ENCODE results near the gene FMNL2.

The FMNL2 gene

DNA sequence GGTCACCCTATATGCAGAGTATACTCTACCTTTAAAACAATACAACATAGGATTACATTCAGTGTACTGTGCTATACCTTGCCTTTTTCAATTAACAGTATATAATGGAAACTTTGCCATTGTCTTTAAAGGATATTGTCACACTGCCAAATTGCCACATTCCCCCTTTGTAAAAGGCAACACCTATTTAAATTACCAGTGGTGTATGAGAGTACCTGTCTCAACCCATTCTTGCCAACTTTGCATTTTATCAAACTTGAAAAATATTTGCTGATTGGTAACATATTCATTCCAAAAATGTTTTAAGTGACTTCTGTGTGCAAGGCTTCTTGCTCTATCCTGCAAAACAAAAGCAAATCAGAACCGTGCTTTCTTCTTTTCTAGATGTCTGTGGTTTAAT, 92.9 kb downstream of the FMNL2 start:
- no peak for DNase-seq

DNA sequence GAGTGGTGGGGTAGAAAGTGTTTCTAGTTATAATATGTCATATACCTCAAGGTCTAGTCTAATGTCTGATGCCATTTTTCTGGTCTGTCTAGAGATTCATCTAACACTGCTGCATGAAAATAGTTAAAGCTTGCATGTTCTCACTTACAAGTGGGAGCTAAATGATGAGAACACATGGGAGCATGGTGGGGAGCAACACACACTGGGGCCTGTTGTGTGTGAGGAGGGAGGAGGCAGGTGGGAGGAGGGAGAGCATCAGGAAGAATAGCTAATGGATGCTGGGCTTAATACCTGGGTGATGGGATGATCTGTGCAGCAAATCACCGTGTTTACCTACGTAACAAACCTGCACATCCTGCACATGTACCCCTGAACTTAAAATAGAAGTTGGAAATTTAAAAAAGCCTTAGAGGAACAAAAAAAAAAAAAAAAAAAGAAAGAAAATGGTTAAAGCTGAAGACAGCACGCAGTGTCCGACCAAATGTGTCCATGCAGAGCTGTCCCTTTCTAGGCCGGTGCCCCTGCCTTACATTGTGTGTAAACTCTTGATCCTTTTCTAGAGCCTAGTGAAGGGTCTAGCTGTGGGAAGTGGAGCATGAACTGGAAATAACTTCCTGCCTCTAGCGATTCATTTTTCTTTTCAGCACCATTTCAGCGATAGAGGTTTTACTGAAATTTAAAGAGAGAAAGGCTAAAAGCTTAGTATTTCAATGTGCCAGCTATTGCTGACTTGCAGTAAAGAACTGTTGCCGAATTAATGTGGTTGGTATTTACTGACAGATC, 94.0 kb downstream of the FMNL2 start:
- peak in 1 of 2 donors; percentile 46 for DNase-seq

DNA sequence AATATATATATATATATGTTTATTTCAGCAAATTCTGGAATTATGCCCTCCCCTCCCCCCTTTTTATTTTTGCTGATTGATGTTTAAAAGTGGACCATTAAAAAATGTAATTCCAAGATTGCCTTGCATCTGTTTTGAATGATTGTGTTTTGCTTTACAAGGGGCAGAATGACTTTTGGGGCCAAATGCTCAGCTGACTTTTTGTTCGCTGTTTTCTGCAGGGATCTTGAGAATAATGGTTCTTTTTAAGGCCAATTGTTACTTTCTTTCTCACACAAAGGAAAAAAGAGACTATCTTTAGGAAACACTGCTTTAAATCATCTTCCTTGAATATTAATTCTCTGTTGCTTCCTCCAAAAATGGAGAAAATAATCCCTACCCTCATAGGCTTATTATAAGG, 95.9 kb downstream of the FMNL2 start:
- no peak for DNase-seq

DNA sequence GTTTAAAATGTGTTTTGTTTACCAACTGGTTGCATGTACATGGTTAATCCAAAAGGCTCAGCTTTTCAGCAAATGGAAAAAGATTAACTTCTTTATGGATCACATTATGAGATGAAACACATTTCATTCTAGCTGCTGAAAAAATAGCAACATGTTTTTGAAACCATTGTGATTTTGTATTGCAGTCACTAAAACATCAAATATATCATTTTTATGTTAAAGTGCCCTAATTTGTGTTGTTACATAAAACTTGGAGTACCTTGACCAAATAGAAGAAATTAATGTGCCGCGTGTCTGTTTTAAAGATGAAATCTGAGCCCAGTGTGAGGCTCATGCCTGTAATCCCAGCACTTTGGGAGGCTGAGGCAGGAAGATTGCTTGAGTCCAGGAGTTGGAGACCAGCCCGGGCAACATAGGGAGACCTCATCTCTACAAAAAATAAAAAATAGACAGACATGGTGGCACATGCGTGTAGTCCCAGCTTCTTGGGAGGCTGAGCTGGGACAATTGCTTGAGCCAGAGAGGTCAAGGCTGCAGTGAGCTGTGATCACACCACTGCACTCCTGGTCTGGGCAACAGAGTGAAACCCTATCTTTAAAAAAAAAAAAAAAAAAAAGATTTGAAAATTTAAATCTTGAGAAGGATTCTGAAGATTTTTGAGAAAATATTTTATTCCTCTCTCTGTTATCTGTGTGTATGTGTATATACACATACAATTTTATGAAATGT, 96.6 kb downstream of the FMNL2 start:
- DNase-seq, result no peak

DNA sequence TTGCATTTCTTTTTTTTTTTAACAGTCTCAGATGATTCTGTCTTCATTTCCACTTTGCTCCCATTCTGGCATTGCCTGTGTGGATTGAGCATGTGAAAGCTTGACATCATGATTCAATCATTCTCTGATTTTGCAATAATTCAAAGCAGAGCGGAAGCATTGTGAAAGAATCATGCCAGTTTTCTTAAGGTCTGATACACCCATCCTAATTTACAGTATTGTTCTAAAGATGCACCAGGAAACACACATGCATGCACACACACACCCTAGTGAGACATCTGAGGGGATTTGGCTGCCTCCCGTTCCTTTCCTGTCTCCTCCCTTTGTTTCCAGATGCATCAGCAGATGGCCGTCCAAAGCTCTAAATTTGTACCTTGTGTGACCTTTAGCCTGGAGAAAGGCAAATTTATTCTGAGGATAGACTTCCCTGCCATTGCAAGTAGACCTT, 97.3 kb downstream of the FMNL2 start:
- DNase-seq, result no peak

DNA sequence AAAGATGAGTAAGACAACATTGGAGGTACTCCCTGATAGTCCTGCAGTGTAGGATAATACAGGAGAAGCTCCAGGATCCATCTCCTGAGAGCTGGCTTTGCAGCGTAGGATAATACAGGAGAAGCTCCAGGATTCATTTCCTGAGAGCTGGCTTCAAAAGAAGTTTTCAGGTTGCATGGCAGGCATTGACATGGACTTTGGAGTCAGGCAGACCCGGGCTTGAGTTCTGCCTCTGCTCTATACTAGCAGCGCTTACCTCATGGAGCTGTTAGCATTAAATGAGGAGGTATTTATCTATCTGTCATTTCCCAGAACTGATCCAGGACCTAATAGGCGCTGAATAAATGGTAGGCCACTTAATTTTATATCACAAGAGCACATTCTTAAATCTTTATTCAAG, 97.8 kb downstream of the FMNL2 start:
- DNase-seq, result no peak

DNA sequence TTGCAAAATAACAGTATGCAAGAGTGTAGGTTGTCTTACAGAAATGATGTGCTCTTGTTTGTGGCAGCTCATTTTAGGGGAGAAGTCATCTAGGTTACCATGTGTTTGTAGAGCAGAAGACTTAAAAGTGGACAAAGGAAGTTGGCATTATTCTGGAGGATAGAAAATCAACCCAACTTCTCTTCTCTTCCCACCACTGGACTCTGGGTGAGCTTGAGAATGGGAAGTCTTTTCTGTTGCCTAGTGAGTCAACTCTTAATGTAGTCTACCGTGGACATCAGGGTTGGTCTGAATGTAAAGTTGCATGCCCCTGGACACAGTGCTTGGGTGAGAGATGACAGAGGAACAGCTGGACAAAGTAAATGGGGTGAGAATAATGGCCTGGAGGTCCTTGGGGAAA, 98.3 kb downstream of the FMNL2 start:
- DNase-seq, result no peak

DNA sequence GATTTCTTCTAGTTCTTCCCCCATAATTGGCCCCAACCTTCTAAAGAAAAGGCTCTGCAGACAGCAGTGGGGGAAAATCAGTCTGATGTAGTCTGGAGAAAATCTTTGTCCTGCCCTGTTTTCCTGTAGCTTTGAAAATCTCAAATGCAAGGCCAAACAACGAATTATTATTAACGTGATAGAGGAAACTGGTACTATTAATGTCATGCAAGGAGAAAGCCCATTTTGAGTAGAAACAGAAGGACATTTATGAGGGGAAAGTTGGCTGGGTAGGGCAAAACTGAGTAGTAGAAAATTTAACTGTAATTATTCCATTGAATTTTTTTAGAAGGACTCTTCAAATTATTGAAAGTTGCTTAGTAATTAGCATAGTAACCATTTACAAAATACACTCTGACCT, 98.8 kb downstream of the FMNL2 start:
- DNase-seq, result no peak

DNA sequence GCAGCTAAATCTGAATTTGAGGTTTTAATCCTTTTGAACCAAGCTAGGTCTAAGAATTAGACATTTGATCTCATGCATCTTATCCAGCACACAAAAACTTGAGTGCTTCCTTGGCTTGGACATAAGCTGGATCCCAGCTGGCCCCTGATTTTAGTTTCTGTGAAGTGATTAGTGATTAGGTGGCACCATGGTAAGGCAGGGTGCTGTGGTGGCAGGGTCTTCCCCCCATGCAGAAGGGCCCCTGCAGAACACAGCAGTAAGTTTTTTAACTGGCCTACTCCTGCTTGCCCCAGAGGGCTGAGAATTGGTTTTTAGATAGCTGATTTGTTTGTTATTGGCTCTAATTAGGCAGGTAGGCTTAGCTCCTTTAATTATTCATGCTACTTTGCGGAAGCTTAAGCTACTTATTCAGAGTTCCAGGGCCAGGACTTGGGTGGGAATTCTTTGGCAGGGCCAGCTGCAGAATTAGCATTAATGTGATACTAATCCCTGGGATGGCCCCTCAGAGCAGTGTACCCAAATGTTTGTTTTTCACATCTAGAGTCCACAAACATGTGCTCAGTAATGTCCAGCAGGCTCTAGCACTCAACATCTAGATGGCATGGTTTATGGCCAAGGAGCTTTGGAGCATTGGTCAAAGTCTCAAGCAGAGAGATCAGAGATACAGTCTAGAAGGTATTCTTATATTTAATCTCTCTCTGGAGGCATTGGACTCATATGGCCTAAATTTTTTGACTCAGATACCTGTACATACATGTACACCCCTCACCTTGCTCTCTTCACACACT, 99.6 kb downstream of the FMNL2 start:
- no peak for DNase-seq

DNA sequence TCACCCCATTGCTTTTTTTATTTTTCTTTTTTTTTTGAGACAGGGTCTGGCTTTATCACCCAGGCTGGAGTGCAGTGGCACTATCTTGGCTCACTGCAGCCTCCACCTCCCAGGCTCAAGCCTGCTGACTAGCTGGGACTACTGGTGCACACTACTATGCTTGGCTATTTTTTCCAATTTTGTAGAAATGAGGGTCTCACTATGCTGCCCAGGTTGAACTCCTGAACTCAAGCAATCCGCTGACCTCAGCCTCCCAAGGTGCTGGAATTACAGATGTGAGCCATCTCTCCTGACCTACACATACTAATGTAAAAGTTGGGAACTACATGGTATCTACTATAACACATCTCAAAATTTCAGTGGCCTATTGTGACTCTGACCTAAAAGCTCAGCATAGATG, 101.2 kb downstream of the FMNL2 start:
- DNase-seq, result no peak

DNA sequence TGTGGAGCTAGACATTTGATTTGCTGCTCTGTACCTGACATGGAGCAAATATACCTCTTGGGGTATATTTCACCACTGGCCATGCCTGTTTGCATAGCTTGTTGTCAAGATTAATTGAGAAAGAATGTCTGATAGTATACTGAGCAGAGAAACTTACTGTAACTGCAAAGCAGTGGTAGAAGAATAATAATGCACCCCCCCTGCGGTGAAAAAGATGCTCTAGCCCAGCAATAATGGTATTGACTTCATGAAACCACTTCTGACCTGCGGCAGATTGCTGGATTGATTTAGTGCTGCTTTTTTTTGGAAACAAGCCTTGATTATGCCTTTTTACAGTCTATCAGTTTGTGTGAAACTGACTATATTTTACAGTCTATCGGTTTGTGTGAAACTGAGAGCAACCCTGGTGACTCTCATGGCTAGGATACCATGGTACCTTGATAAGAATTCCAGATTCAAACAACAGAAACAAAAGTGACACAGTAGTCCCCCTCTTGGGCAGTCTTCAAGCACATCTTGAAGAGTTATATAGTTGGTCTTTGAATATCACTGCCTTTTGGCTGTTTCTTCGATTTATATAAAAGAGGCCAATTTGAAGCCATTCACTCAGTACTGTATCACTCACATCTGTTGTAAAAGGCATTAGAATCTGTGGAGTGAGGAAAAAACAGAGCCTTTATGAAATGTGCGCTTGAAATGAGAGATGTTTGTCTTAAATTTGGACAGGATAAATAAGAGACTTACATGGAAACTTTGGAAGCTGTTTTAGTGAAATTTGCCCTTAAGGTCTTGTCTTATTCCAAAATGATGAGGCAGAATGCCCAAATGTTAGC, 102.5 kb downstream of the FMNL2 start:
- no peak for DNase-seq

DNA sequence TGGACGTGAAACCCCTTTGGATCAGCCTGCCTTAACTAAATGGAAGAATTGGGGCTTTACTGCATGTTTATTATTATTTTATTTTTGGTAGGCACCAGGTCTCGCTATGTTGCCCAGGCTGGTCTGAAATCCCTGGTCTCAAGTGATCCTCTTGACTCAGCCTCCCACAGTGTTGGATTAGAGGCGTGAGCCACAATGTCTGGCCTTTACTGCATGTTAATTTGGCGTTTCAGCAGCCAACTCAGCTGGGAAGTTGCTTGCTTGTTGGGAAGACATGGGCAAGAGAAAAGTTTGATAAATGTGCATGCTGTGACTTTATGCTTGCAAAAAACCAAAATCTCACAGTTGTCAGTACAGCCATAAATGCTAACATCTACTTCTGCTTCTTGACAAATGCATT, 105.1 kb downstream of the FMNL2 start:
- no peak for DNase-seq

DNA sequence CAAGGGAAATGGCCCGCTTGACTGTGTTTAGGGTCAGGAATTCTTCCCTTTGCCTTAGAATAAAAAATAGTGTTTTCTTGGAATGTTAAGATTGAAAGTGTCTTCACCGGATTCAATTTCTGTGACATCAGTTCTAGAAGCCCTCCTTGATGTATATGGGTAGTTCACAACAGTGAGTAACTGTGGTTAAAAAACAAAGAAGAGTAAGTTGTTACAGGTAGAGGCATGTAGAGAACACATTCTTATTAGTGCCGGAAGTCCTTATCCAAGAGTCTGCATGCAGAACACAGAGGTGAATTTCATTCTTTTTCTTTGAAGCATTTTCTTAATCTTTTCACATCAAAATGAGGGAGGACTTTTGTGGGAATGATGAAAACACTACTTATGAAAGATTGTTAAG, 105.5 kb downstream of the FMNL2 start:
- DNase-seq, result no peak

DNA sequence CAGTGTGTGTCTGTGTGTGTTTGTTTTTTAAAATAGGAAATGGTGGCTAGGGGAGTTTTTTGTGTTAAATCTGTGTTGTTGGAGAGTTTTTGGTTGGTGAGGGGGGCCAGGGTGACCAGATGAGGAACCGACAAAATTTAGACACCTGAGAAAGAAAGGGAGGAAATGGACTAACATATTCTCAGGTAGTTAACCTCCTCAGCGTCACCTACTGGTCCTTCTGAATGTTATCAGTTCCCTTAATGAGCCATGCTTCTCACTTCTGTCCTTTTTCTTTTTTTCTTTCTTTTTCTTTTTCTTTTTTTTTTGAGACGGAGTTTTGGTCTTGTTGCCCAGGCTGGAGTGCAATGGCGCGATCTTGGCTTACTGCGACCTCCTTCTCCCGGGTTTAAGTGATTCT, 107.0 kb downstream of the FMNL2 start:
- no peak for DNase-seq

DNA sequence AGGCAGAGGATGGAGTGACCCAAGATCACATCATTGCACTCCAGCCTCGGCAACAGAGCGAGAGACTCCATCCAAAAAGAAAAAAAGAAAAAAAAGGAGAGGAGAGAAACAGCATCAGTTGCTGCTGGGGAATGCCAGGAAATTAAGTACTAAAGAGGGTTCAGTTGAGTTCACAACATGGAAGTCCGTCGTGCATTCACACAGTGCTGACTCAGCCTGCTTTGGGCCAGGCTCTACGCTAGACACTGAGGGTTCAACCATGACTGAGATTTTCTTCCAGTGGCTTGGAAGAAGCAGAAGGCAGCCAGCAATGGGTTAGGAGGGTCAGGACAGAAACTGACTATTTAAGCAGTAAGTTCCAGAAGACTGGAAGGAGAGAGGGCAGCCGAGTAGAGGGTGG, 108.8 kb downstream of the FMNL2 start:
- no peak for DNase-seq

DNA sequence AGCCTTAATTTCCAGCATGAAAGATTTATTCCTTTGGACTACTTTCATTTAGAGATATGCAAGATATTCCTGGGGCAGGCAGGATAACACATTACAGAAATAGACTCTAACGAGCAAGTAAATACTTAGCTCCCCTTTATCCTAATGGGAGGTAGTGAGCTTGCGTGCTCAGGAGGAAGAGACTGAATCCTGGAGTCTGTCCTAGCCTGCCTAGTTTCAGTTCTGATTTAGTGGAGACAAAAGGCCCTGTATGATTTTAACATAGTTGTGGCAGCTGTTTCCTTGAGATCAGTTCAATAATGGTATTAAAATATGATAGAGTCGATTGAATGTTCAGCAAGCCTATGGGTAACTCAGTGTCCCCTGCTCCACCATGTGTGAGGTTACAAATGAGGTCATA, 109.5 kb downstream of the FMNL2 start:
- DNase-seq, result peak in 1 of 2 donors; percentile 48

DNA sequence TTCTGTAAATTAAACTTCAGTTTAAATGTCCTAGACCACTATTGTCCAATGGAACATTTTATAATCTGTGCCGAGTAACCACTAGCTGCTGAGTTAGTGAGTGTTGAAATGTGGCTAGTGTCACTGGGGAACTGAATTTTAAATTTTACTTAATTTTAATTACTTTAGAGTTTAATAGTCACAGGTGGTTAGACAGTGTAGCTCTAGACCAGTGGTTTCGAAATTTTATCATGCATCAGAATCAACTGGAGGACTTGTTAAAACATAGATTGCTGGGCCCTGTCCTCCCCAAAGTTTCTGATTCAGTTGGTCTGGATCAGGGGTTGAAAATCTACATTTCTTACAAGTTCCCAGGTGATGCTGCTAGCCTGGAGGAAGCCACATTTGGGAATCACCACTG, 110.4 kb downstream of the FMNL2 start:
- DNase-seq, result no peak

DNA sequence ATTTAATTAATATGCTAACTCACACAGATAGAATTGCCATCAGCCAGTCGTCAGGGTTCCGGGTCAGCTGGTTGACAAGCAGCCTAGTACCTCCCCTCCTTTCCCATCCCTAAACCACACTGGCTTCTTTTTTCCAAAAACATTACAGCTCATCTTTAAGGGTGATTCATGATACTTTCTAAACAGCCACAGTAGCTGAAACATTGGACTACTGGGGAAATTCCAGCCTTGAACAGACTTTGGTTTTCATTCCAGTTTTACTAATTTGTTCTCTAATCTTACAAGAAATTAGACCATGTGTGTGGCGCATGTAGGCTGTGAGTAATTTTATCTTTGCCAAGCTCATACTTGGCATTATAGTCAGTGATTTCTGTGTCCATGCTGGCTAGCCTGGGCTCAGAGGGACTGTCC, 110.8 kb downstream of the FMNL2 start:
- DNase-seq, result peak in 1 of 2 donors; percentile 64

DNA sequence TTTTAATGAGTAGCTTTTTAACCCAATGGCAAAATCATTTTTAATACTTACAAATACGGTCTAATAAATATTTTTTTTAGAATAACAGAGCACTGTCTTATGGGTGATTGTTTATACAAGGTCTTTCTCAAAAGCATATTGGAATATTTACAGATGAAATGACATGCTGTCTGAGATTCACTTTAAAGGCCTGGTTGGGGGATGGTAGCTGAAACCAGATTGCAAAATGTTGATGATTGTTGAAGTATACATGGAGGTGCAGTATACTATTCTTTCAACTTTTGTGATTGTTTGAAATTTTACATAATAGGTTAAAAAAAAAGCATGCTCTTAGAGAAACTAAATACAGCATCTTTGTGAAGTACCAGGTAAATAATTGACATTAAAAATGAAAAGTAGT, 111.2 kb downstream of the FMNL2 start:
- no peak for DNase-seq

DNA sequence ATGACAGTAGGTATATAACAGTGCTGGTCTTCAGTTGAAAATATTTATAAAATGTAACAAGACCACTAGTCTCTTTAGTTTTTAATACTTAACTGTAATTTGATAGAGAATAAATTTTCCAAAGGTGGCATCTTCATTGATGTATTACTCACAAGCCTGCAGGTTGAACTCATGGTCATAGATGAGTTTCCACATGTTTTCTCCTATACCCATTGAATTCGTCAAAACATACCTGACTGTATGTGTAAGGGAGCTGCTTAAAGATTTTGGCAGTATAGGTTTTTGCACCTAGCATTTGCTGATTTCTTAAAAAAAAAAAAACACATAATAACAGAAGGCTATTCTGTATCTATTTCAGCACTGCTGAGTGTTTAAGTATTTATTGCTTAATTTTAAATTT, 112.9 kb downstream of the FMNL2 start:
- no peak for DNase-seq

DNA sequence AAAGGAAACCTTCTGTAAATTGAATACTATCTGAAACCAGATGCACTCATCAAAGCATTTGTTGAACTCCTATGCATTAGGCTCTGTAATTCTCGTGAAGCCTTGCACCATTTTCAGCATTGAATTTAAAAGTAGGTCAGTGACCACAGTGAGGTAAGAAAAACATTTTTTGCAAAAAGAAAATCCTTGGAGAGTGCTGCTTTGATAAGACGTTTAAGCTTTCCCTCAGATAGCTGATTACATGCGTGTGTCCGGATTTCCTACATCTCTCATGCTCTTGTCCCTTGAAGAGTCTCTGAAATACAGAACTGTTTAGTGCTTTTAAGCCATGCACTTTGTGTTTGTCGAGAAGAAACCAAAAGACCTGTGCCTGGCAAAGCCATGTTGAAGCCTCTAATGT, 113.6 kb downstream of the FMNL2 start:
- DNase-seq, result no peak

DNA sequence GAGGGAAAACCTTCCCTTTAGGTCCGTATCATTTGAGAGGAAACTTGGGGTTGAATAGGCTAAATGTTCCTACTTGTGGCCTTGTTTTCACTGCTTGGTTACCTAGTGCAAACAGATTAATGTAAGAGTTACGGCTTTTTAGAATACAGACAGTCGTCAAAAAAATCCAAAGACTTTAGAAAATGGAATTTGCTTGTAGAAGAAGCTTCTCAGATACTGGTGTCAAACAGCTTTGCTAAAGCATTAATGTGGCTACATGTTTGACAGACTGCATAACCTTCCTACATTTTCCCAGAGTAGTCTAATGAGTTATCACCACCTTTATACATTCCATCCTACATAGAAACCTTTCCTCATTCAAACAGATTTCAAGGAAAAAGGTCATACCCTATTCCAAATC, 114.6 kb downstream of the FMNL2 start:
- DNase-seq, result no peak

DNA sequence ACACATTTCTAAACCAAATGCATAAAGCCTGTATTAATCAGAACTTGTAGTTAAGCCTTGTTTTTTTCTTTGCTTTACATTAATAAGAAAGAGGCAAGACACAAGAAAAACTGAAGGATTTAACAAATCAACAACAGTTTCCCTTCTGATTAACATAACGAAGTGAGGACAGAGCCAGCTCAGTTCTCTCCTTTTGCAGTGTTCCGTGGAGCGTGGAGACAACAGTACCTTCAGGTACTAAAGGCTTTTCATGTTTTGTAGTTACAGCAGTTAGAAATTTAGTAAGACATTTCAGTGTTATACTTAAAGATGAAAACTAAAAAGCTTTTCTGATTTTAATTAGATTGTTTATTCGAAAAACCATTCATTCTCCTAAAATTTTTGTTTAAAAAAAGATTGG, 115.2 kb downstream of the FMNL2 start:
- DNase-seq, result no peak

Data from hippocampal formation (tissue), 2 donors.